GM18511 (cell line): Measurements from ENCODE around the gene IL34.

ENCODE experiments used
- ATAC-seq: cut with Tn5 transposase; IDR thresholded peaks from one replicate; pipeline ENCODE4 v1.9.1; 2021; ENCODE audit warnings: mild to moderate bottlenecking, moderate library complexity; ENCODE audit not compliant: unreplicated experiment

Gene IL34

GRCh38 chr16:70687671-70688245 lies 41.4 kb downstream of the IL34 start:
- no peak for ATAC-seq

- no peak for ATAC-seq
Observed at GRCh38 chr16:70688246-70688742, 41.9 kb downstream of the IL34 start.

- ATAC-seq = no peak
Observed at GRCh38 chr16:70689035-70689969, 42.9 kb downstream of the IL34 start.

GRCh38 chr16:70689970-70690891 lies 43.9 kb downstream of the IL34 start:
- no peak for ATAC-seq

GRCh38 chr16:70691223-70692129 lies 45.1 kb downstream of the IL34 start:
- ATAC-seq = no peak

- ATAC-seq = no peak
Observed at GRCh38 chr16:70692130-70692872, 45.9 kb downstream of the IL34 start.

GRCh38 chr16:70692873-70693671 lies 46.7 kb downstream of the IL34 start:
- no peak for ATAC-seq

GRCh38 chr16:70694088-70694867 lies 47.9 kb downstream of the IL34 start:
- ATAC-seq = no peak

GRCh38 chr16:70694868-70695218 lies 48.5 kb downstream of the IL34 start:
- no peak for ATAC-seq

GRCh38 chr16:70695331-70696070 lies 49.1 kb downstream of the IL34 start:
- ATAC-seq = no peak

- no peak for ATAC-seq
Observed at GRCh38 chr16:70696355-70696754, 50.0 kb downstream of the IL34 start.

GRCh38 chr16:70696952-70697593 lies 50.7 kb downstream of the IL34 start:
- no peak for ATAC-seq

- ATAC-seq = no peak
Observed at GRCh38 chr16:70697594-70698170, 51.3 kb downstream of the IL34 start.

- no peak for ATAC-seq
Observed at GRCh38 chr16:70698901-70699300, 52.5 kb downstream of the IL34 start.

- ATAC-seq = no peak
Observed at GRCh38 chr16:70699696-70700095, 53.3 kb downstream of the IL34 start.
